MCF 10A (cell line): ENCODE data around the gene NOX5. TPM values are rescaled to one million over a fixed set of nuclear protein-coding genes. Genes with fewer than 3 reads are reported as not detected.

Experiments
- BruUV-seq: library from RNA; stranded (reverse); fragments of 400-500 nt; replicated peaks from 2 replicates; lab custom pipeline; 2021; lab: Mats Ljungman, UMichigan
- CTCF ChIA-PET: fragments of 300-600 bp; sonication (Branson Sonifier 250); formaldehyde crosslinking; extraction: SDS; loops from one replicate; lab custom pipeline; 2021; ENCODE audit warnings: antibody characterized with exemption, inconsistent platforms; lab: Yijun Ruan, JAX
- POLR2A ChIA-PET: fragments of 300-600, 350-650 bp; sonication (Branson Sonifier 250); formaldehyde crosslinking; extraction: SDS; loops from one replicate; lab custom pipeline; 2020; ENCODE audit warnings: antibody characterized with exemption, inconsistent platforms; lab: Yijun Ruan, JAX
- DNase-seq: peaks from one replicate; pipeline ENCODE4 v3.0.0-alpha.2; 2018; ENCODE audit not compliant: unreplicated experiment
- H3K27ac Mint-ChIP-seq: one replicate; pipeline ENCODE4 v1.8.0; 2022; ENCODE audit warnings: mild to moderate bottlenecking, low read depth, mixed read lengths; ENCODE audit not compliant: unreplicated experiment
- H3K27me3 Mint-ChIP-seq: one replicate; pipeline ENCODE4 v1.8.0; 2022; ENCODE audit warnings: mixed read lengths; ENCODE audit not compliant: insufficient read depth, unreplicated experiment
- H3K36me3 Mint-ChIP-seq: one replicate; pipeline ENCODE4 v1.8.0; 2022; ENCODE audit warnings: mild to moderate bottlenecking, moderate library complexity, mixed read lengths; ENCODE audit not compliant: insufficient read depth, unreplicated experiment
- H3K4me1 Mint-ChIP-seq: one replicate; pipeline ENCODE4 v1.8.0; 2022; ENCODE audit warnings: mixed read lengths; ENCODE audit not compliant: insufficient read depth, unreplicated experiment
- H3K4me3 Mint-ChIP-seq: one replicate; pipeline ENCODE4 v1.8.0; 2022; ENCODE audit warnings: mild to moderate bottlenecking, moderate library complexity, mixed read lengths; ENCODE audit not compliant: unreplicated experiment
- H3K9me3 Mint-ChIP-seq: one replicate; pipeline ENCODE4 v1.8.0; 2022; ENCODE audit warnings: mixed read lengths; ENCODE audit not compliant: unreplicated experiment
- CTCF ChIP-seq: fragments of 200-600 bp; IDR thresholded peaks from one replicate; pipeline ENCODE4 v1.8.0; 2022; ENCODE audit warnings: antibody characterized with exemption, mild to moderate bottlenecking; ENCODE audit not compliant: unreplicated experiment
- intact Hi-C: fragments of 100-400 bp; cut with micrococcal nuclease; formaldehyde crosslinking; loops from 2 replicates; pipeline ENCODE4 v1.14.1; 2022
- total RNA-seq: library from RNA; stranded (reverse); gene quantifications from 2 replicates; pipeline ENCODE4 v1.2.3, GENCODE V29; 2022

Gene NOX5
- total RNA-seq, 1 experiment from 2014 or later = 1.4 TPM

- intact Hi-C loops = loop anchor here (5.0 kb wide), 1 partner anchor 72 kb away; the partner anchor contains the start of gene GLCE
- CTCF ChIA-PET = no interaction called here
- peaks cover 67% of the 10 kb centered on the region for H3K4me1 Mint-ChIP-seq
- H3K4me3 Mint-ChIP-seq = peak overlapping the region; percentile 4
- H3K27me3 Mint-ChIP-seq = no peaks in the 10 kb centered on the region
- peak; percentile 70 for DNase-seq
- no peak for TF ChIP-seq CTCF
- H3K9me3 Mint-ChIP-seq = no peaks in the 10 kb centered on the region
- POLR2A ChIA-PET = interaction anchor here (0.6 to 4.2 kb wide), 6 partner anchors 9 to 372 kb away, joined by 3 to 28 read pairs (median 8); partner anchors contain the start of gene GLCE
- peak overlapping the region; percentile 53 for H3K27ac Mint-ChIP-seq
- no peaks in the 10 kb centered on the region for H3K36me3 Mint-ChIP-seq
- BruUV-seq = no TSS peak
These were observed 75.9 kb downstream of the NOX5 start for GRCh38 chr15:69090197-69090948.

- Mint-ChIP-seq H3K27me3 (no peaks in the 10 kb centered on the region), H3K27ac (peak overlapping the region; percentile 44), H3K9me3 (no peaks in the 10 kb centered on the region), H3K4me1 (peaks cover 62% of the 10 kb centered on the region), H3K36me3 (no peaks in the 10 kb centered on the region), H3K4me3 (peak overlapping the region; percentile 24)
- BruUV-seq = no TSS peak
- ChIA-PET CTCF (interaction anchor here (0.5 to 1.6 kb wide), 5 partner anchors 12 to 618 kb away, joined by 3 to 6 read pairs (median 3); no protein-coding TSS in a partner anchor), POLR2A (interaction anchor here (1.1 to 4.2 kb wide), 6 partner anchors 10 to 69 kb away, joined by 3 to 28 read pairs (median 8); partner anchors contain the start of gene GLCE)
- no peak for TF ChIP-seq CTCF
- intact Hi-C loops = loop anchor here (5.0 kb wide), 1 partner anchor 71 kb away; the partner anchor contains the start of gene GLCE
- peak; percentile 53 for DNase-seq
These were observed 77.2 kb downstream of the NOX5 start for GRCh38 chr15:69091654-69092053.

- no peak for TF ChIP-seq CTCF
- CTCF ChIA-PET = interaction anchor here (0.5 to 1.6 kb wide), 5 partner anchors 13 to 618 kb away, joined by 3 to 6 read pairs (median 3); no protein-coding TSS in a partner anchor
- H3K36me3 Mint-ChIP-seq = no peaks in the 10 kb centered on the region
- peak overlapping the region; percentile 44 for H3K27ac Mint-ChIP-seq
- no peak overlapping the region for H3K4me3 Mint-ChIP-seq
- peak; percentile 94 for DNase-seq
- intact Hi-C loops = loop anchor here (5.0 kb wide), 1 partner anchor 70 kb away; the partner anchor contains the start of gene GLCE
- H3K9me3 Mint-ChIP-seq = no peaks in the 10 kb centered on the region
- no peaks in the 10 kb centered on the region for H3K27me3 Mint-ChIP-seq
- no TSS peak for BruUV-seq
- peaks cover 62% of the 10 kb centered on the region for H3K4me1 Mint-ChIP-seq
- POLR2A ChIA-PET = interaction anchor here (1.1 to 4.2 kb wide), 6 partner anchors 11 to 69 kb away, joined by 3 to 28 read pairs (median 8); partner anchors contain the start of gene GLCE
These were observed 77.7 kb downstream of the NOX5 start for GRCh38 chr15:69092159-69092558.

- DNase-seq = peak; percentile 73
- Mint-ChIP-seq H3K27me3 (no peaks in the 10 kb centered on the region), H3K4me3 (no peak overlapping the region), H3K4me1 (peaks cover 53% of the 10 kb centered on the region), H3K36me3 (no peaks in the 10 kb centered on the region), H3K27ac (peak overlapping the region; percentile 71), H3K9me3 (no peaks in the 10 kb centered on the region)
- BruUV-seq = no TSS peak
- intact Hi-C loops = loop anchor here (5.0 kb wide), 1 partner anchor 69 kb away; the partner anchor contains the start of gene GLCE
- CTCF ChIA-PET = interaction anchor here (0.7 to 1.6 kb wide), 2 partner anchors 14 to 34 kb away, joined by 3 to 6 read pairs; no protein-coding TSS in a partner anchor
- POLR2A ChIA-PET = interaction anchor here (1.7 to 4.2 kb wide), 2 partner anchors 17 to 68 kb away, joined by 3 to 28 read pairs; partner anchors contain the start of gene GLCE
- no peak for TF ChIP-seq CTCF
These were observed 78.6 kb downstream of the NOX5 start for GRCh38 chr15:69093127-69093526.
